OCI-M1 (cell line): ENCODE data around the gene KIF26B.

Experiments
- DNase-seq: peaks from one replicate; lab custom pipeline; 2025; lab: John Stamatoyannopoulos, UW

The KIF26B gene

GRCh38 chr1:245172026-245172425 is 17.2 kb downstream of the KIF26B start:
- DNase-seq, result no peak

GRCh38 chr1:245172829-245173228 is 18.0 kb downstream of the KIF26B start:
- no peak for DNase-seq

GRCh38 chr1:245173446-245174211 is 18.8 kb downstream of the KIF26B start:
- DNase-seq, result no peak

- DNase-seq, result no peak
Measured at GRCh38 chr1:245177071-245177900, 22.5 kb downstream of the KIF26B start.

- no peak for DNase-seq
Measured at GRCh38 chr1:245179706-245180105, 24.9 kb downstream of the KIF26B start.

- peak; percentile 22 for DNase-seq
Measured at GRCh38 chr1:245180496-245181157, 25.8 kb downstream of the KIF26B start.

GRCh38 chr1:245181158-245181517 is 26.4 kb downstream of the KIF26B start:
- no peak for DNase-seq

GRCh38 chr1:245182028-245182427 is 27.2 kb downstream of the KIF26B start:
- DNase-seq, result no peak

- no peak for DNase-seq
Measured at GRCh38 chr1:245183429-245183828, 28.6 kb downstream of the KIF26B start.

GRCh38 chr1:245184779-245185178 is 30.0 kb downstream of the KIF26B start:
- DNase-seq, result no peak

- DNase-seq, result peak; percentile 67
Measured at GRCh38 chr1:245188403-245188802, 33.6 kb downstream of the KIF26B start.

GRCh38 chr1:245195398-245195797 is 40.6 kb downstream of the KIF26B start:
- DNase-seq, result no peak

GRCh38 chr1:245197121-245197520 is 42.3 kb downstream of the KIF26B start:
- no peak for DNase-seq

- peak; percentile 14 for DNase-seq
Measured at GRCh38 chr1:245197911-245198379, 43.2 kb downstream of the KIF26B start.

- DNase-seq, result no peak
Measured at GRCh38 chr1:245198748-245199516, 44.1 kb downstream of the KIF26B start.

- DNase-seq, result no peak
Measured at GRCh38 chr1:245200146-245200545, 45.4 kb downstream of the KIF26B start.

- no peak for DNase-seq
Measured at GRCh38 chr1:245201201-245201600, 46.4 kb downstream of the KIF26B start.

- no peak for DNase-seq
Measured at GRCh38 chr1:245201827-245202226, 47.0 kb downstream of the KIF26B start.

- no peak for DNase-seq
Measured at GRCh38 chr1:245205396-245205795, 50.6 kb downstream of the KIF26B start.

GRCh38 chr1:245205864-245206263 is 51.1 kb downstream of the KIF26B start:
- no peak for DNase-seq

GRCh38 chr1:245207056-245207638 is 52.4 kb downstream of the KIF26B start:
- DNase-seq, result peak; percentile 11
